ENCODE results near the gene SLFN12L. TPM values are rescaled to one million over a fixed set of nuclear protein-coding genes. Genes with fewer than 3 reads are reported as not detected.

Gene SLFN12L
- total RNA-seq, result 105 and 106 TPM in 2 replicates

GRCh38 chr17:35537601-35538141, at the start of gene SLFN12L:
TSS of gene SLFN12L (minus strand) at chr17:35537678. CDS start at chr17:35522364, 15,314 bp downstream.
- intact Hi-C loops (cut with micrococcal nuclease), result loop anchor here (1.0 to 5.0 kb wide), 5 partner anchors 51 to 294 kb away; partner anchors contain the start of genes SLFN12 and SLFN5

- intact Hi-C loops (cut with micrococcal nuclease), result loop anchor here (1.0 to 5.0 kb wide), 5 partner anchors 8 to 626 kb away; partner anchors contain the start of genes CCT6B, NLE1, PEX12 and ZNF830
These were observed 49.1 kb upstream of the SLFN12L start for GRCh38 chr17:35586569-35587073.

GRCh38 chr17:35584061-35584460, 46.6 kb upstream of the SLFN12L start:
- intact Hi-C loops (cut with micrococcal nuclease), result no loop called here

- intact Hi-C loops (cut with micrococcal nuclease), result loop anchor here (1.0 to 2.0 kb wide), 4 partner anchors 8 to 336 kb away; partner anchors contain the start of genes AP2B1 and SLFN5
These were observed 41.5 kb upstream of the SLFN12L start for GRCh38 chr17:35578929-35579432.

- intact Hi-C loops (cut with micrococcal nuclease), result loop anchor here (1.0 to 2.0 kb wide), 4 partner anchors 9 to 336 kb away; partner anchors contain the start of genes AP2B1 and SLFN5
These were observed 40.9 kb upstream of the SLFN12L start, which contains the start of gene PEX12 for GRCh38 chr17:35578197-35578928. TSS of gene PEX12 (minus strand) at chr17:35578571. CDS start at chr17:35578021, 550 bp downstream.

- intact Hi-C loops (cut with micrococcal nuclease), result loop anchor here (1.0 to 2.0 kb wide), 4 partner anchors 9 to 335 kb away; partner anchors contain the start of genes AP2B1 and SLFN5
These were observed 40.3 kb upstream of the SLFN12L start for GRCh38 chr17:35577830-35578196.

- intact Hi-C loops (cut with micrococcal nuclease), result no loop called here
These were observed 38.3 kb upstream of the SLFN12L start for GRCh38 chr17:35575759-35576158.

- intact Hi-C loops (cut with micrococcal nuclease), result loop anchor here (10.0 kb wide), 1 partner anchor 235 kb away; the partner anchor contains the start of gene TAF15
These were observed 31.9 kb upstream of the SLFN12L start for GRCh38 chr17:35569405-35569804.

GRCh38 chr17:35568561-35568960, 31.1 kb upstream of the SLFN12L start:
- intact Hi-C loops (cut with micrococcal nuclease), result loop anchor here (1.0 to 10.0 kb wide), 3 partner anchors 10 to 236 kb away; partner anchors contain the start of genes AP2B1, PEX12 and TAF15

GRCh38 chr17:35566968-35567367, 29.5 kb upstream of the SLFN12L start:
- intact Hi-C loops (cut with micrococcal nuclease), result loop anchor here (10.0 kb wide), 1 partner anchor 238 kb away; the partner anchor contains the start of gene TAF15

GRCh38 chr17:35563181-35563580, 25.7 kb upstream of the SLFN12L start:
- intact Hi-C loops (cut with micrococcal nuclease), result loop anchor here (10.0 kb wide), 1 partner anchor 242 kb away; the partner anchor contains the start of gene TAF15

GRCh38 chr17:35560703-35561102, 23.2 kb upstream of the SLFN12L start, which contains the start of gene SLFN14:
TSS of gene SLFN14 (minus strand) at chr17:35560819. CDS start at chr17:35558062, 2,757 bp downstream.
- intact Hi-C loops (cut with micrococcal nuclease), result loop anchor here (10.0 kb wide), 1 partner anchor 244 kb away; the partner anchor contains the start of gene TAF15

- intact Hi-C loops (cut with micrococcal nuclease), result loop anchor here (5.0 to 10.0 kb wide), 2 partner anchors 188 to 245 kb away; partner anchors contain the start of gene TAF15
These were observed 22.2 kb upstream of the SLFN12L start for GRCh38 chr17:35559495-35560210.

- intact Hi-C loops (cut with micrococcal nuclease), result loop anchor here (5.0 kb wide), 1 partner anchor 190 kb away; no protein-coding TSS in a partner anchor
These were observed 19.9 kb upstream of the SLFN12L start for GRCh38 chr17:35557353-35557752.

GRCh38 chr17:35555691-35556090, 18.2 kb upstream of the SLFN12L start:
- intact Hi-C loops (cut with micrococcal nuclease), result loop anchor here (5.0 kb wide), 1 partner anchor 192 kb away; no protein-coding TSS in a partner anchor

- intact Hi-C loops (cut with micrococcal nuclease), result loop anchor here (5.0 kb wide), 1 partner anchor 193 kb away; no protein-coding TSS in a partner anchor
These were observed 17.2 kb upstream of the SLFN12L start for GRCh38 chr17:35554668-35555067.

- intact Hi-C loops (cut with micrococcal nuclease), result no loop called here
These were observed 15.8 kb upstream of the SLFN12L start for GRCh38 chr17:35553310-35553709.

- intact Hi-C loops (cut with micrococcal nuclease), result no loop called here
These were observed 11.5 kb upstream of the SLFN12L start for GRCh38 chr17:35548978-35549377.

GRCh38 chr17:35548208-35548810, 10.8 kb upstream of the SLFN12L start:
- intact Hi-C loops (cut with micrococcal nuclease), result no loop called here

- intact Hi-C loops (cut with micrococcal nuclease), result no loop called here
These were observed 9.0 kb upstream of the SLFN12L start for GRCh38 chr17:35546487-35546886.
